K562 (cell line): ENCODE data around the gene VRK2. TPM values are rescaled to one million over a fixed set of nuclear protein-coding genes. Genes with fewer than 3 reads are reported as not detected.

Experiments used
- ATAC-seq: fragments of 200-7000 bp; cut with Tn5 transposase; 3 replicates; pipeline ENCODE4 v1.9.1; 2020; ENCODE audit warnings: moderate library complexity
- BruUV-seq: library from RNA; stranded (reverse); fragments of 400-500 nt; replicated peaks from 2 replicates; lab custom pipeline; 2021; lab: Mats Ljungman, UMichigan
- CTCF ChIA-PET: fragments of 300-600 bp; formaldehyde crosslinking; extraction: SDS; loops from one replicate; lab custom pipeline; 2021; ENCODE audit warnings: low intra/inter-chr PET ratio; lab: Yijun Ruan, JAX
- POLR2A ChIA-PET: fragments of 300-600, 350-650 bp; sonication (Branson Sonifier 250); formaldehyde crosslinking; extraction: SDS; loops from one replicate; lab custom pipeline; 2021; ENCODE audit warnings: antibody characterized with exemption, inconsistent platforms; lab: Yijun Ruan, JAX
- DNase-seq, 4 experiments: peaks; one replicate each; pipeline versions ENCODE4 v3.0.0 to v3.0.0-alpha.2; 2011 to 2018; ENCODE audit warnings: low spot score in 3 of 4, mixed read lengths in 3 of 4; ENCODE audit errors: extremely low read depth in 1 of 4
- FAIRE-seq: peaks from 2 replicates; lab custom pipeline; 2011; peaks lifted over from hg19 to GRCh38; lab: Jason Lieb, UNC
- H2AFZ ChIP-seq: 2 replicates; pipeline ENCODE4 v1.6.0; 2011; ENCODE audit warnings: low read depth, low read length, control low read depth, inconsistent platforms
- H3K27ac ChIP-seq: fragments of 200-600 bp; 3 replicates; pipeline ENCODE4 v1.8.0; 2011; ENCODE audit warnings: low read depth, mild to moderate bottlenecking, control low read depth, inconsistent platforms, low read length, moderate library complexity, mixed read lengths; ENCODE audit errors: extremely low read depth
- H3K27me3 ChIP-seq, 2 experiments: fragments of 300-600 bp in 1 of 2; 2 replicates in 1 of 2; 3 replicates in 1 of 2; pipeline versions ENCODE4 v1.6.0 to v1.8.0; 2011; ENCODE audit warnings: inconsistent platforms in 2 of 2, low read length in 2 of 2, mild to moderate bottlenecking in 1 of 2, mixed read lengths in 1 of 2, moderate library complexity in 1 of 2; ENCODE audit not compliant: control insufficient read depth in 2 of 2, insufficient read depth in 2 of 2
- H3K36me3 ChIP-seq: fragments of 300-600 bp; 3 replicates; pipeline ENCODE4 v1.8.0; 2011; ENCODE audit warnings: mild to moderate bottlenecking, low read length, inconsistent platforms; ENCODE audit not compliant: control insufficient read depth, insufficient read depth
- H3K4me1 ChIP-seq, 2 experiments: fragments of 200-600 bp in 1 of 2; replicated peaks in 1 of 2; 2 replicates in 1 of 2; 3 replicates in 1 of 2; pipeline versions ENCODE4 v1.5.1 to v1.8.0; 2011; ENCODE audit warnings: inconsistent platforms in 2 of 2, low read length in 2 of 2, mild to moderate bottlenecking in 1 of 2, mixed read lengths in 1 of 2, moderate library complexity in 1 of 2; ENCODE audit not compliant: control insufficient read depth in 2 of 2, insufficient read depth in 2 of 2
- H3K4me2 ChIP-seq: 2 replicates; pipeline ENCODE4 v1.6.1; 2011; ENCODE audit warnings: low read length, control low read depth, inconsistent platforms, mixed read lengths; ENCODE audit not compliant: insufficient read depth
- H3K4me3 ChIP-seq: fragments of 200-600 bp; sonication (generic), shearing (Covaris generic); 2 replicates; pipeline ENCODE4 v1.5.1; 2016; ENCODE audit warnings: control low read depth, inconsistent platforms
- H3K79me2 ChIP-seq: fragments of 200-600 bp; 3 replicates; pipeline ENCODE4 v1.8.0; 2011; ENCODE audit warnings: low read length, inconsistent platforms; ENCODE audit not compliant: control insufficient read depth, insufficient read depth
- H3K9ac ChIP-seq, 2 experiments: 2 replicates each; pipeline versions ENCODE4 v1.6.0 to v1.6.1; 2011; ENCODE audit warnings: low read depth in 2 of 2, low read length in 2 of 2, control low read depth in 1 of 2, inconsistent platforms in 1 of 2, mild to moderate bottlenecking in 1 of 2, mixed read lengths in 1 of 2; ENCODE audit not compliant: insufficient read depth in 1 of 2
- H3K9me1 ChIP-seq: one replicate; pipeline ENCODE4 v1.6.0; 2011; ENCODE audit warnings: inconsistent platforms, mild to moderate bottlenecking, low read length, moderate library complexity; ENCODE audit not compliant: control insufficient read depth, insufficient read depth
- H3K9me3 ChIP-seq: replicated peaks from 2 replicates; pipeline ENCODE4 v1.5.1; 2011; ENCODE audit warnings: low read depth, low read length, inconsistent platforms; ENCODE audit not compliant: control insufficient read depth, insufficient read depth
- H4K20me1 ChIP-seq: replicated peaks from 2 replicates; pipeline ENCODE4 v1.6.1; 2011; ENCODE audit warnings: low read length, inconsistent platforms, mixed read lengths; ENCODE audit not compliant: control insufficient read depth, insufficient read depth
- ASH1L ChIP-seq: fragments of 450-650 bp; IDR thresholded peaks from 2 replicates; pipeline ENCODE4 v1.6.1; 2018; ENCODE audit warnings: borderline replicate concordance, mild to moderate bottlenecking, low read depth; ENCODE audit not compliant: partially characterized antibody
- CHD4 ChIP-seq: fragments of 200-600 bp; sonication (generic); IDR thresholded peaks from 3 replicates; pipeline ENCODE4 v1.6.1; 2012; ENCODE audit warnings: low read depth, mild to moderate bottlenecking, mixed read lengths, low read length, inconsistent platforms; ENCODE audit not compliant: insufficient read depth, insufficient replicate concordance, poor library complexity, severe bottlenecking
- CREB1 ChIP-seq, 2 experiments: sonication (generic) in 1 of 2; formaldehyde crosslinking in 1 of 2; IDR thresholded peaks; 2 replicates each; pipeline versions ENCODE4 v1.6.1 to v1.8.0; 2012 to 2022; ENCODE audit warnings: inconsistent platforms in 1 of 2, mild to moderate bottlenecking in 1 of 2, missing genetic modification reagents in 1 of 2, moderate library complexity in 1 of 2
- EP300 ChIP-seq: IDR thresholded peaks from 2 replicates; pipeline ENCODE4 v1.6.1; 2012; ENCODE audit warnings: low read length, improper control_type of control experiment
- FOS ChIP-seq: IDR thresholded peaks from 3 replicates; pipeline ENCODE4 v1.6.1; 2011; ENCODE audit not compliant: insufficient read length; ENCODE audit errors: extremely low read depth
- MAZ ChIP-seq, 2 experiments: fragments of 450-650 bp in 1 of 2; sonication (generic) in 1 of 2; formaldehyde crosslinking; IDR thresholded peaks in 1 of 2; conservative IDR thresholded peaks in 1 of 2; 2 replicates each; pipeline versions ENCODE4 v1.4.0 to v1.5.0; 2020; ENCODE audit warnings: mild to moderate bottlenecking in 1 of 2, missing genetic modification reagents in 1 of 2
- MBD2 ChIP-seq: sonication (generic); IDR thresholded peaks from 2 replicates; pipeline ENCODE4 v1.6.1; 2016; ENCODE audit warnings: low read depth, borderline replicate concordance
- NEUROD1 ChIP-seq: fragments of 150-350 bp; IDR thresholded peaks from 2 replicates; pipeline ENCODE4 v1.6.1; 2014; ENCODE audit warnings: borderline replicate concordance, low read length, low read depth; ENCODE audit not compliant: partially characterized antibody
- RCOR1 ChIP-seq, 2 experiments: IDR thresholded peaks; 2 replicates each; pipeline ENCODE4 v1.6.1; 2012; ENCODE audit warnings: low read depth in 2 of 2, low read length in 2 of 2, borderline replicate concordance in 1 of 2, improper control_type of control experiment in 1 of 2
- SIN3B ChIP-seq: fragments of 450-650 bp; IDR thresholded peaks from 2 replicates; pipeline ENCODE4 v1.6.1; 2017; ENCODE audit warnings: low read depth, mild to moderate bottlenecking, moderate library complexity
- ZKSCAN8 ChIP-seq: fragments of 200-800 bp; sonication (Bioruptor generic); IDR thresholded peaks from 2 replicates; pipeline ENCODE4 v1.6.1; 2016; ENCODE audit warnings: missing genetic modification characterization, missing compliant biosample characterization
- ZNF121 ChIP-seq: sonication (generic); formaldehyde crosslinking; conservative IDR thresholded peaks from 2 replicates; pipeline ENCODE4 v1.8.0; 2022; ENCODE audit warnings: missing genetic modification reagents
- ZNF316 ChIP-seq: fragments of 450-650 bp; IDR thresholded peaks from 2 replicates; pipeline ENCODE4 v1.6.1; 2016
- ZNF589 ChIP-seq: fragments of 200-800 bp; sonication (Bioruptor generic); IDR thresholded peaks from 2 replicates; pipeline ENCODE4 v1.6.1; 2016; ENCODE audit warnings: low read depth, missing genetic modification characterization, missing compliant biosample characterization
- ZSCAN32 ChIP-seq: fragments of 450-650 bp; formaldehyde crosslinking; IDR thresholded peaks from 2 replicates; pipeline ENCODE4 v1.4.0; 2020; ENCODE audit warnings: mild to moderate bottlenecking, moderate library complexity
- WGBS: fragments of 100-300 bp; shearing (Covaris generic); methylation state at CpG from one replicate; pipeline ENCODE4 v1.1.6; 2016; ENCODE audit warnings: low coverage, mixed read lengths; ENCODE audit not compliant: insufficient coverage; ENCODE audit errors: missing lambda C conversion rate; 5-methylcytosine and 5-hydroxymethylcytosine counted together
- in situ Hi-C: fragments of 300-500 bp; cut with MboI; formaldehyde crosslinking; loops from 4 replicates; pipeline ENCODE4 v1.15.0; 2018; ENCODE audit warnings: inconsistent platforms, mixed read lengths
- intact Hi-C: fragments of 100-400 bp; cut with micrococcal nuclease; formaldehyde crosslinking; loops from 2 replicates; pipeline ENCODE4 v1.14.2; 2022
- polyA plus RNA-seq, 8 experiments: library from polyadenylated mRNA; depleted of rRNA in 4 of 8; stranded (reverse) in 5 of 8; unstranded in 3 of 8; fragments of >200 nt; fragmentation: Nextera tagmentation in 2 of 8; fragmentation: Illumina TruSeq in 1 of 8; extraction: Ambion mirVana in 2 of 8; extraction: Trizol in 1 of 8; gene quantifications; 2 replicates each; pipeline versions ENCODE4 v1.2.1 to v1.2.3, GENCODE V29; 2011 to 2014; ENCODE audit warnings: inconsistent platforms in 1 of 8, missing spikeins in 1 of 8
- total RNA-seq, 7 experiments: library from RNA; depleted of rRNA in 6 of 7; stranded (reverse); fragments of >200 nt in 6 of 7; fragmentation: Illumina TruSeq in 2 of 7; extraction: Trizol in 2 of 7; gene quantifications; 2 replicates each; pipeline versions ENCODE4 v1.2.1 to v1.2.3, GENCODE V29; 2011 to 2021; ENCODE audit warnings: low replicate concordance in 1 of 7
- TF ChIP-seq, protein P1 (sequence below): fragments of 450-650 bp; IDR thresholded peaks from 2 replicates; pipeline ENCODE4 v1.6.1; 2016

VRK2 gene
- total and polyA plus RNA-seq, 9 of the 15 experiments (the other 6 are each of a cell fraction or from before 2014, with no cell fraction given), result 22.6 to 49.2 (median 36.2) TPM

DNA sequence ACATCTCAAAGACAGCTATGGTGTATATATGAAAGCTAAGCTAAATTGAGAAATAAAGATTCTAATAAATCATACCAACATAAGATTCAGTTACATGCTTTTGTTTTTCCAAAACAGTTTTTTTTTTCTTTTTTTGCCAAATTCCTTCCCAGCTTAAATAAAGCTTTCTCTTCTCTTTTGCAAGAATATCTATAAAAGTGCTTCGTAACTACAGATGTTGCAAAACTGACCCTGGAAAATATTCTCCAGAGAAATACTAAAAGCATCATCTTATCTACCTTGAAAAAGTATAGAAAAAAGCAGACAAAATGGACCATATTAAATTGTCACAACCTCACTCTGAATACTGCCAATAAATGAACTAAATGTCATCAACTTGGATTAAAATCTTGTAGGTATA, 155.8 kb downstream of the VRK2 start:
- H3K4me2 ChIP-seq, result no peak overlapping the region
- H3K4me1 ChIP-seq, result no peaks in the 10 kb centered on the region
- H3K9me3 ChIP-seq, result no peaks in the 10 kb centered on the region
- POLR2A ChIA-PET, result no interaction called here
- in situ Hi-C loops, result no loop called here
- H4K20me1 ChIP-seq, result no peaks in the 10 kb centered on the region
- 100% methylated on average over 1 of the region's 1 CpG for WGBS
- H3K79me2 ChIP-seq, result no peaks in the 10 kb centered on the region
- no peak overlapping the region for H3K4me3 ChIP-seq
- intact Hi-C loops, result no loop called here
- H3K27ac ChIP-seq, result no peak overlapping the region
- no peak for FAIRE-seq
- no peak for ATAC-seq
- TF ChIP-seq ZNF316 (peak; percentile 42), ASH1L (no peak)
- TF ChIP-seq, all 486 proteins: peak for 1
- no peak for DNase-seq
- no peak overlapping the region for H3K9ac ChIP-seq
- H3K9me1 ChIP-seq, result no peaks in the 10 kb centered on the region
- BruUV-seq, result no TSS peak
- CTCF ChIA-PET, result no interaction called here
- peaks cover 45% of the 10 kb centered on the region; the same call in 2 of the 3 replicates for H3K36me3 ChIP-seq
- H3K27me3 ChIP-seq, result no peaks in the 10 kb centered on the region
- H2AFZ ChIP-seq, result no peak overlapping the region

DNA sequence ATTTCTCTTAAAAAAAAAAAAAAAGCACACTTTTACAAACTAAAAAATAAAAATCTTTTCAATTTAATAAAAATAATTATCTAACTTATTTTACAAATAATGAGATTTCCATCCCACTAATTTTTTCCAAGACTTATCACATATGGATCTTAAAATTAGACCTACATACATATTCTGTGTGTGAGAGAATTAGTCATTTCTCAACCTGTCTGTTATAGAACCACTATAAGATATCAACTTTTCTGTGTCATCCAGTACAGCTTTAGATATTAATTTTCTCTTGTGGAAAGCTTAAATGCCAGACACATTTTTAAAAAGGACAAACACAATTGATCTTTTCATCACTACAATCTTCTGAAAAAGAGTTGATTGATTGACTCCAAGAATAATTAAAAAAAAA, 156.4 kb downstream of the VRK2 start:
- Histone ChIP-seq H3K27ac (no peak overlapping the region), H3K4me1 (no peaks in the 10 kb centered on the region), H2AFZ (no peak overlapping the region), H3K79me2 (no peaks in the 10 kb centered on the region), H3K9ac (no peak overlapping the region), H3K9me3 (no peaks in the 10 kb centered on the region), H3K27me3 (no peaks in the 10 kb centered on the region), H4K20me1 (no peaks in the 10 kb centered on the region), H3K36me3 (peaks cover 39% of the 10 kb centered on the region; the same call in 2 of the 3 replicates), H3K9me1 (no peaks in the 10 kb centered on the region), H3K4me3 (no peak overlapping the region), H3K4me2 (no peak overlapping the region)
- no TSS peak for BruUV-seq
- ChIA-PET CTCF (no interaction called here), POLR2A (interaction anchor here (0.6 kb wide), 1 partner anchor 21 kb away, joined by 3 read pairs; no protein-coding TSS in a partner anchor)
- ATAC-seq (no peak), FAIRE-seq (no peak), DNase-seq (no peak)
- TF ChIP-seq ZKSCAN8 (CRISPR knock-in tag) (no peak), EP300 (no peak), MBD2 (no peak), ZNF589 (CRISPR knock-in tag) (no peak), MAZ (CRISPR knock-in tag; conservative IDR thresholded peaks at IDR 0.05 in 1 of 2, IDR thresholded peaks at IDR 0.05 in 1 of 2) (no peak), ZSCAN32 (CRISPR knock-in tag) (no peak), RCOR1 (IDR thresholded peaks at IDR 0.05; ENCODE audit: borderline replicate concordance in 1 of 2, low read depth in 2 of 2, low read length in 2 of 2) (no peak), CREB1 (IDR thresholded peaks at IDR 0.05) (no peak), CREB1 (CRISPR knock-in tag; IDR thresholded peaks at IDR 0.05) (no peak), SIN3B (no peak), NEUROD1 (no peak), ZNF121 (no peak), FOS (no peak), CHD4 (no peak)
- TF ChIP-seq, protein P1, sequence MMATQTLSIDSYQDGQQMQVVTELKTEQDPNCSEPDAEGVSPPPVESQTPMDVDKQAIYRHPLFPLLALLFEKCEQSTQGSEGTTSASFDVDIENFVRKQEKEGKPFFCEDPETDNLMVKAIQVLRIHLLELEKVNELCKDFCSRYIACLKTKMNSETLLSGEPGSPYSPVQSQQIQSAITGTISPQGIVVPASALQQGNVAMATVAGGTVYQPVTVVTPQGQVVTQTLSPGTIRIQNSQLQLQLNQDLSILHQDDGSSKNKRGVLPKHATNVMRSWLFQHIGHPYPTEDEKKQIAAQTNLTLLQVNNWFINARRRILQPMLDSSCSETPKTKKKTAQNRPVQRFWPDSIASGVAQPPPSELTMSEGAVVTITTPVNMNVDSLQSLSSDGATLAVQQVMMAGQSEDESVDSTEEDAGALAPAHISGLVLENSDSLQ, result no peak
- in situ Hi-C loops, result no loop called here
- intact Hi-C loops, result no loop called here
